MM.1S (cell line): ENCODE data around the gene SMAD3.

Experiments used
- CTCF ChIP-seq: fragments of 300-600 bp; sonication (generic); IDR thresholded peaks from 2 replicates; pipeline ENCODE4 v1.5.1; 2016; ENCODE audit warnings: antibody characterized with exemption, low read length, mixed read lengths
- EZH2 ChIP-seq: fragments of 300-600 bp; sonication (generic); optimal IDR thresholded peaks from 2 replicates; pipeline ENCODE3; 2017; ENCODE audit warnings: low read depth, mild to moderate bottlenecking, antibody characterized with exemption, low read length, mixed read lengths

- TF ChIP-seq CTCF (no peak), EZH2 (no peak)
Measured at GRCh38 chr15:67143646-67144045, 78.2 kb downstream of the SMAD3 start.
